ENCODE data around the gene MYO1D.

DNA sequence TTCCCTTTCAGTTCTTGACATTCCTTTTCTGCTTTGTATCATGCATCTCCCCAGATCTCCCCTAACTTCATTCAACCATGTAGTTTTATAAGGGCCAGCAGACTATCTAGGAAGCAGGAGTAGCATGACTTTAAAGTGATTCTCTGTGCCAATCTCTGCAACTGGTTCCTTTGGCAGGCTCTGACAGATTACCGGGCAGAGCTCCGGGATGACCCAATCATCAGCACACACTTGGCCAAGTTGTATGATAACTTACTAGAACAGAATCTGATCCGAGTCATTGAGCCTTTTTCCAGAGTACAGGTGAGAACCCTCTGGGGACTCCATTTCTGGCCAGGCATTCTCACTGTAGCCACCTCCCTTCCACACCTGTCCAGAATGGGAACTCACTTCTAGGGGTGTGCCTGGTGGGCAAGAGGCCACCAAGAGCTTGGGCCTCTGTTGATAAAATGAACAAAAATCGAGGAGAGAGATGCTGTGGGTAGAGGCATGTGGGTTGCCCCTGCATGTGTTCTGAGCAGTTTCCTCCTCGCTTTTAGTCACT, 397.8 kb downstream of the MYO1D start:
- TF ChIP-seq CTCF (IDR thresholded peaks at IDR 0.05; ENCODE audit: low read depth, low read length) (no peak), EZH2phosphoT487 (IDR thresholded peaks at IDR 0.05; ENCODE audit: low read depth) (no peak)

Measured in OCI-LY3 (cell line).